Memory B cell (primary cell): Measurements from ENCODE around the gene SNX30.

Source experiments
- ATAC-seq: fragments of 150-1000 bp; cut with Tn5 transposase; 2 replicates; pipeline ENCODE4 v1.10.0; 2021; ENCODE audit warnings: low read depth, mild to moderate bottlenecking, moderate library complexity
- DNase-seq, 2 donors: peaks; one replicate each; pipeline ENCODE4 v3.0.0; 2022; ENCODE audit warnings: low spot score in 2 of 2
- H3K27ac Mint-ChIP-seq: one replicate; pipeline ENCODE4 v1.8.0; 2022; ENCODE audit warnings: mild to moderate bottlenecking, moderate library complexity, mixed read lengths
- H3K27me3 Mint-ChIP-seq: one replicate; pipeline ENCODE4 v1.8.0; 2022; ENCODE audit warnings: mixed read lengths
- H3K36me3 Mint-ChIP-seq: one replicate; pipeline ENCODE4 v1.8.0; 2022; ENCODE audit warnings: mild to moderate bottlenecking, mixed read lengths
- H3K4me1 Mint-ChIP-seq: one replicate; pipeline ENCODE4 v1.8.0; 2022; ENCODE audit warnings: mixed read lengths
- H3K4me3 Mint-ChIP-seq: one replicate; pipeline ENCODE4 v1.8.0; 2022; ENCODE audit warnings: mild to moderate bottlenecking, moderate library complexity, mixed read lengths
- H3K9me3 Mint-ChIP-seq: one replicate; pipeline ENCODE4 v1.8.0; 2022; ENCODE audit warnings: mixed read lengths

The SNX30 gene

GRCh38 chr9:112869917-112870316, 119.4 kb downstream of the SNX30 start:
- Mint-ChIP-seq H3K4me1 (peaks cover 10% of the 10 kb centered on the region), H3K9me3 (no peaks in the 10 kb centered on the region), H3K27me3 (no peaks in the 10 kb centered on the region)

GRCh38 chr9:112870556-112870955, 120.0 kb downstream of the SNX30 start:
- peaks cover 24% of the 10 kb centered on the region for H3K36me3 Mint-ChIP-seq
- DNase-seq (no peak), ATAC-seq (no peak)
- H3K4me1 Mint-ChIP-seq, result peaks cover 10% of the 10 kb centered on the region
- H3K4me3 Mint-ChIP-seq, result no peak overlapping the region
- no peaks in the 10 kb centered on the region for H3K9me3 Mint-ChIP-seq
- no peaks in the 10 kb centered on the region for H3K27me3 Mint-ChIP-seq
- H3K27ac Mint-ChIP-seq, result no peak overlapping the region

More at GRCh38 chr9:112869917-112870316, 119.4 kb downstream of the SNX30 start:
- no peak overlapping the region for H3K4me3 Mint-ChIP-seq
- no peak for DNase-seq
- no peak for ATAC-seq
- H3K27ac Mint-ChIP-seq, result no peak overlapping the region
- H3K36me3 Mint-ChIP-seq, result peaks cover 26% of the 10 kb centered on the region

GRCh38 chr9:112872019-112872418, 121.5 kb downstream of the SNX30 start:
- Mint-ChIP-seq H3K4me1 (peaks cover 10% of the 10 kb centered on the region), H3K36me3 (peaks cover 24% of the 10 kb centered on the region), H3K4me3 (no peak overlapping the region), H3K27me3 (no peaks in the 10 kb centered on the region), H3K9me3 (peaks cover 2% of the 10 kb centered on the region), H3K27ac (no peak overlapping the region)
- ATAC-seq, result no peak
- no peak for DNase-seq

- Mint-ChIP-seq H3K36me3 (peaks cover 18% of the 10 kb centered on the region), H3K4me3 (no peak overlapping the region), H3K9me3 (peaks cover 2% of the 10 kb centered on the region), H3K27ac (no peak overlapping the region), H3K4me1 (peaks cover 5% of the 10 kb centered on the region), H3K27me3 (no peaks in the 10 kb centered on the region)
- DNase-seq (no peak), ATAC-seq (no peak)
Measured at GRCh38 chr9:112873773-112874405, 123.3 kb downstream of the SNX30 start.

- Mint-ChIP-seq H3K4me3 (no peak overlapping the region), H3K4me1 (no peaks in the 10 kb centered on the region), H3K36me3 (peaks cover 19% of the 10 kb centered on the region), H3K27me3 (peaks cover 2% of the 10 kb centered on the region), H3K27ac (no peak overlapping the region), H3K9me3 (peaks cover 2% of the 10 kb centered on the region)
- no peak for ATAC-seq
- DNase-seq, result no peak
Measured at GRCh38 chr9:112878752-112879151, 128.2 kb downstream of the SNX30 start.

- DNase-seq (no peak), ATAC-seq (no peak)
- peaks cover 2% of the 10 kb centered on the region for H3K27me3 Mint-ChIP-seq
- peaks cover 17% of the 10 kb centered on the region for H3K36me3 Mint-ChIP-seq
- H3K4me3 Mint-ChIP-seq, result no peak overlapping the region
- peaks cover 2% of the 10 kb centered on the region for H3K9me3 Mint-ChIP-seq
- H3K27ac Mint-ChIP-seq, result no peak overlapping the region
- H3K4me1 Mint-ChIP-seq, result no peaks in the 10 kb centered on the region
Measured at GRCh38 chr9:112880650-112881049, 130.1 kb downstream of the SNX30 start.

GRCh38 chr9:112881331-112881730, 130.8 kb downstream of the SNX30 start:
- ATAC-seq (no peak), DNase-seq (no peak)
- Mint-ChIP-seq H3K27me3 (peaks cover 2% of the 10 kb centered on the region), H3K27ac (no peak overlapping the region), H3K9me3 (no peaks in the 10 kb centered on the region), H3K4me3 (no peak overlapping the region), H3K4me1 (no peaks in the 10 kb centered on the region), H3K36me3 (peaks cover 13% of the 10 kb centered on the region)

GRCh38 chr9:112884101-112884500, 133.5 kb downstream of the SNX30 start:
- DNase-seq, result no peak

GRCh38 chr9:112884721-112885120, 134.2 kb downstream of the SNX30 start:
- H3K36me3 Mint-ChIP-seq, result peaks cover 7% of the 10 kb centered on the region
- H3K9me3 Mint-ChIP-seq, result no peaks in the 10 kb centered on the region
- H3K27me3 Mint-ChIP-seq, result peaks cover 7% of the 10 kb centered on the region
- no peak for DNase-seq
- ATAC-seq, result no peak
- no peak overlapping the region for H3K4me3 Mint-ChIP-seq
- no peak overlapping the region for H3K27ac Mint-ChIP-seq
- no peaks in the 10 kb centered on the region for H3K4me1 Mint-ChIP-seq

More at GRCh38 chr9:112884101-112884500, 133.5 kb downstream of the SNX30 start:
- Mint-ChIP-seq H3K27ac (no peak overlapping the region), H3K4me1 (no peaks in the 10 kb centered on the region), H3K36me3 (peaks cover 7% of the 10 kb centered on the region), H3K9me3 (no peaks in the 10 kb centered on the region), H3K27me3 (peaks cover 2% of the 10 kb centered on the region), H3K4me3 (no peak overlapping the region)
- no peak for ATAC-seq

GRCh38 chr9:112885324-112885723, 134.8 kb downstream of the SNX30 start:
- ATAC-seq (no peak), DNase-seq (no peak)
- peaks cover 8% of the 10 kb centered on the region for H3K27me3 Mint-ChIP-seq
- no peak overlapping the region for H3K4me3 Mint-ChIP-seq
- H3K27ac Mint-ChIP-seq, result no peak overlapping the region
- H3K9me3 Mint-ChIP-seq, result no peaks in the 10 kb centered on the region
- peaks cover 6% of the 10 kb centered on the region for H3K36me3 Mint-ChIP-seq
- no peaks in the 10 kb centered on the region for H3K4me1 Mint-ChIP-seq

- H3K4me1 Mint-ChIP-seq, result no peaks in the 10 kb centered on the region
- H3K27me3 Mint-ChIP-seq, result peaks cover 10% of the 10 kb centered on the region
- no peak overlapping the region for H3K27ac Mint-ChIP-seq
- H3K4me3 Mint-ChIP-seq, result no peak overlapping the region
- no peaks in the 10 kb centered on the region for H3K9me3 Mint-ChIP-seq
- no peaks in the 10 kb centered on the region for H3K36me3 Mint-ChIP-seq
- ATAC-seq (no peak), DNase-seq (no peak)
Measured at GRCh38 chr9:112886351-112886750, 135.8 kb downstream of the SNX30 start.

- Mint-ChIP-seq H3K36me3 (no peaks in the 10 kb centered on the region), H3K4me3 (no peak overlapping the region), H3K9me3 (no peaks in the 10 kb centered on the region), H3K4me1 (no peaks in the 10 kb centered on the region), H3K27me3 (peaks cover 18% of the 10 kb centered on the region), H3K27ac (no peak overlapping the region)
- no peak for DNase-seq
- no peak for ATAC-seq
Measured at GRCh38 chr9:112887381-112887780, 136.8 kb downstream of the SNX30 start.

- Mint-ChIP-seq H3K4me1 (peaks cover 1% of the 10 kb centered on the region), H3K4me3 (peak within 1 kb of the TSS; percentile 32), H3K27ac (no peak within 1 kb of the TSS), H3K27me3 (peaks cover 19% of the 10 kb centered on the region), H3K36me3 (no peaks in the 10 kb centered on the region), H3K9me3 (no peaks in the 10 kb centered on the region)
- DNase-seq (no peak), ATAC-seq (no peak)
Measured at GRCh38 chr9:112890106-112891081, 139.8 kb downstream of the SNX30 start, which contains the start of gene SLC46A2. SLC46A2 (minus strand) TSS chr9:112890876; CDS start chr9:112890681, 195 bp downstream.

GRCh38 chr9:112891521-112891920, 141.0 kb downstream of the SNX30 start:
- ATAC-seq (no peak), DNase-seq (no peak)
- Mint-ChIP-seq H3K27ac (no peak overlapping the region), H3K36me3 (peaks cover 3% of the 10 kb centered on the region), H3K27me3 (peaks cover 25% of the 10 kb centered on the region), H3K9me3 (peaks cover 6% of the 10 kb centered on the region), H3K4me1 (peaks cover 10% of the 10 kb centered on the region), H3K4me3 (no peak overlapping the region)
